HG02588 (cell line): ENCODE measurements around the gene FAM217A.

Experiments used
- ATAC-seq: cut with Tn5 transposase; IDR thresholded peaks from one replicate; pipeline ENCODE4 v1.9.1; 2021; ENCODE audit warnings: mild to moderate bottlenecking, moderate library complexity; ENCODE audit not compliant: unreplicated experiment

Gene FAM217A

DNA sequence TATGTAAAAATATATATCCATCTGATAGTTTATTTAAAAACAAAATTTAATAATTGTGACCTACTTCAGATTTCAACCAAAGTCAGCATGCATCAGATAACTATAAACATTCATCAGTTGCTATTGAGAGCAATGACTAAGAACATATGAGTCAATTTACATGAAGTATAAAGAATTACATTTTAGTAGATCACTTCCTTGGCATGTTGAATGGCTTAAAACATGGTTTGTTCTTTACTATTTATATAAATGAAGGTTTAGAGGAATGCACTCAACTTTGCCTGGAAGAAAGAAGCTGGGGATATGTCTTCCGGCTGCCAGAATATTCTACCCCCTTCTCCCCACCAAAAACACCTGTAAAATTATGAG, 6.4 kb upstream of the FAM217A start:
- ATAC-seq = no peak

GRCh38 chr6:4084444-4085331, 5.8 kb upstream of the FAM217A start:
- ATAC-seq = no peak

DNA sequence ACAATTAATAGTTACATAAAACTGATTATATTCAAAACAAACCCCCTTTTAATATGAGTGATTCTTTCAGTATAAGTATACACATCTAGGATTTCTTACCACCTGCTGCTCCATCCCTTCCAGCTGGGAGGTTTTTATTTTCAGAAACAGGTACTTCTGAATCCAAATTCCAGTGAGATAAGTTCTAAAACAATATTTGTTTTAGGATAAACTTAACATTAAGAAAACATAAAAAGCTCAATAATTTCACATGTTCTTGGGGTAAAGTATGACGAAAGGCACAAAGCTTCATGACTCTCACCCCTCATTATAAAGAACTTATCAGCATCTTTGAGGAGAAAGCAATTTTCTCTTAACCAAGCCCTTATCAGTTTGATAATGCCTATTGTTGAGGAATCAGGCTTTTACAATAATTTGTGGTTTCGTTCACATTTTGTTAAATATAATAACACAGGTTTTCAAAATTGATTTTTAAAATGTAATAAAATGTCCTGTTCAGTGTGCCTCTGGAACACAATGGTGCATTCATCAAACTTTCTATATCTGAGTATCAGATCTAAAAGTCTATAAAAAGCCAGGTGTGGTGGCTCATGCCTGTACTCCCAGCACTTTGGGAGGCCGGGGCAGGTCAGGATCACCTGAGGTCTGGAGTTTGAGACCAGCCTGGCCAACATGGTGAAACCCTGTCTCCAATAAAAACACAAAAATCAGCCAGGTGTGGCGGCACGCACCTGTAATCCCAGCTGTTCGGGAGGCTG, 4.3 kb downstream of the FAM217A start:
- ATAC-seq = no peak

DNA sequence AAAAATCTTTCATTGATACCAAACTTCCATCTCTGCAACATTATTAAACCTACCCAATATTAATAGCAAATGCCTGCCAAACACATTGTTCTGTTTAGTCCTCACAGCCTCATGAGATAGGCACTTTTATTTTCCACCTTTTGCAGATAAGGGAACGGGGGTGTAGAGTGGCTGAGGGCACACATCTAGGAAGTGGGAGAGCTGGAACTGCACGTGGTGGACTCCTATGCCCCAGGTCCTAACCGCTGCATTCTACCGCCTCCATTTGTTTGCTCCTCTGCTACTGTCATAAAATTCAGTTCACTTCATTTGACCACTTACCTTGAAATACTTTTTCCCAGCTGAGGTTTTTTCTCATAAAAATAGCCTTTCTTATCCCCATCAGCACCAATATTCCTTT, 7.6 kb downstream of the FAM217A start:
- no peak for ATAC-seq

- no peak for ATAC-seq
Measured at GRCh38 chr6:4069199-4069598, 9.7 kb downstream of the FAM217A start.

- ATAC-seq = no peak
Measured at GRCh38 chr6:4067673-4068072, 11.3 kb downstream of the FAM217A start.

GRCh38 chr6:4066029-4066755, 12.7 kb downstream of the FAM217A start:
- ATAC-seq = no peak

GRCh38 chr6:4059115-4059777, 19.7 kb downstream of the FAM217A start:
- no peak for ATAC-seq

GRCh38 chr6:4057036-4057435, 21.9 kb downstream of the FAM217A start:
- ATAC-seq = no peak

- ATAC-seq = no peak
Measured at GRCh38 chr6:4055420-4056041, 23.4 kb downstream of the FAM217A start.

DNA sequence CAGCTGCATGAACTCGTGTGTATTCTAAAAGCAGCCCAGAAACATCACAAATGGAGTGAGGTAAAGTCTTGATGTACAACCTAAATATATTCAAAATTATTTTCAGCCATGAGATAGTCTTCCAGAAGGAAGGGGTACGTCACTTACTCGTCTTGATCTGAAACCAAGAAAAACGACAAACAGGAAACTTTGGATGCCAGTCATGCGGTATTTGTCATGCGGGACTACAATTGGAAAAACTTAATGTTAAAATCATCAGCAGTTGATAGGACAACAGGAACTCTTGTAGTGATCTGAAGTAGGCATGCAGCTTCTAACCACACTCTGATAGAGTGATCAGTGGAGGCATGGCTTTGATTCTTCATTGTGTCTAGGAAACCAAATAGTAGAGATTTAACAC, 29.7 kb downstream of the FAM217A start:
- ATAC-seq = no peak

GRCh38 chr6:4041480-4041879, 37.5 kb downstream of the FAM217A start:
- no peak for ATAC-seq

GRCh38 chr6:4039348-4039747, 39.6 kb downstream of the FAM217A start:
- ATAC-seq = no peak

DNA sequence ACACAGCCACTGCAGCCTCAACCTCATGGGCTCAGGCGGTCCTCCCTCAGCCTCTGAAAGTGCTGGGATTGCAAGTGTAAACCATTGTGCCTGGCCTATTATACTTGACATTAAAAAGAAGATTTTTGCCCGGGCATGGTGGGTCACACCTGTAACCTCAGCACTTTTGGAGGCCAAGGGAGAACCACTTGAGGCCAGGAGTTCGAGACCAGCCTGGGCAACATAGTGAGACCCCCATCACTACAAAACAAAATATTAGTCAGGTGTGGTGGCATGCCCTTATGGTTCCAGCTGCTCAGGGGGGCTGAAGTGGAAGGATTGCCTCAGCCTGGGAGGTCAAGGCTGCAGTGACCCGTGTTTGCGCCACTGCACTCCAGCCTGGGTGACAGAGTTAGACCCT, 42.4 kb downstream of the FAM217A start:
- no peak for ATAC-seq

GRCh38 chr6:4032475-4032874, 46.5 kb downstream of the FAM217A start:
- no peak for ATAC-seq

- no peak for ATAC-seq
Measured at GRCh38 chr6:4031442-4031841, 47.5 kb downstream of the FAM217A start.

GRCh38 chr6:4030669-4031068, 48.3 kb downstream of the FAM217A start:
- no peak for ATAC-seq

- ATAC-seq = no peak
Measured at GRCh38 chr6:4029687-4030086, 49.2 kb downstream of the FAM217A start.

DNA sequence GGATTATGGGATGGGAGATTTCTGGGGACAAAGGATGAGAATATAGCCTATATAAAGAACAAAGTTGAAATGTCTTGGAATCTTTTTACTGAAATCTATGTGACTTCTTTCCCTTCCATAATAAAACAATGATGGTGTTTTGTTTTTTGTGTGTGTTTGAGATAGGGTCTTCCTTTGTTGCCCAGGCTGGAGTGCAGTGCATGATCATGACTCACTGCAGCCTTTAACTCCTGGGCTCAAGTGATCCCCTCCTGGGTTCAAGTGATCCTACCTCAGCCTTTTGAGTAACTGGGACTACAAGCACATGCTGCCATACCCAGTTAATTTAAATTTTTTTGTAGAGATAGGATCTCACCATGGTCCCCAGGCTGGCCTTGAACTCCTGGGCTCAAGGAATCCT, 50.9 kb downstream of the FAM217A start:
- ATAC-seq = no peak

- no peak for ATAC-seq
Measured at GRCh38 chr6:4025681-4026080, 53.3 kb downstream of the FAM217A start.

DNA sequence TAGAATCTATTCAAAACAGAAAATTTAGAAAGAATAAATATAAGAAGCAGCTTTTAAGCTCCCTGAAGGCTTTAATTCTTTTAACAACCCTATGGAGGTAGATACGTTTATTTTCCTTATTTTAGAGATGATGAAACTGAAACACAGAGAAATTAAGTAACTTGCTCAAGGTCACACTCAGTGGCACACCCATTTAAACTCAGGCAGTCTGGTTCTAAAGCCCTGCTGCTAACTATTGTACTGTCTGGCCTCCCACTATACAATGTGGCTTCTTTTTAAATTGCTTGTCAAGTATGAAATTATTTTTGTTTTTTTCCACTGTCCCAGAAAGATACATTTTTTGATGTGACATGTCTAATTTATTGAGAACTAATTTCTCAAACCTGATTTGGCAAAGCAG, 55.7 kb downstream of the FAM217A start:
- no peak for ATAC-seq
